DOHH2 (cell line): ENCODE data around the gene AGXT.

Source experiments
- H3F3A ChIP-seq: fragments of 200-600 bp; sonication (generic), shearing (Covaris generic); 2 replicates; pipeline ENCODE4 v1.6.0; 2016; ENCODE audit warnings: antibody characterized with exemption, mild to moderate bottlenecking; ENCODE audit not compliant: control insufficient read depth, insufficient read depth
- H3K27ac ChIP-seq: fragments of 200-600 bp; sonication (generic); 2 replicates; pipeline ENCODE4 v1.5.1; 2014; ENCODE audit warnings: low read depth, mild to moderate bottlenecking, low read length, moderate library complexity
- H3K27me3 ChIP-seq: fragments of 200-600 bp; sonication (generic); 2 replicates; pipeline ENCODE4 v1.6.1; 2014; ENCODE audit warnings: mild to moderate bottlenecking, low read length, mixed read lengths; ENCODE audit not compliant: control insufficient read depth
- H3K36me3 ChIP-seq: fragments of 200-600 bp; sonication (generic); 2 replicates; pipeline ENCODE4 v1.6.1; 2014; ENCODE audit warnings: mild to moderate bottlenecking, low read length, moderate library complexity, mixed read lengths; ENCODE audit not compliant: control insufficient read depth
- H3K4me1 ChIP-seq: fragments of 200-600 bp; sonication (generic); 2 replicates; pipeline ENCODE4 v1.6.1; 2014; ENCODE audit warnings: mild to moderate bottlenecking, low read length, mixed read lengths; ENCODE audit not compliant: control insufficient read depth
- H3K4me2 ChIP-seq: fragments of 200-600 bp; sonication (generic); 2 replicates; pipeline ENCODE4 v1.6.0; 2014; ENCODE audit warnings: mild to moderate bottlenecking, low read length, moderate library complexity
- H3K4me3 ChIP-seq: fragments of 200-600 bp; sonication (generic); 2 replicates; pipeline ENCODE4 v1.5.1; 2014; ENCODE audit warnings: mild to moderate bottlenecking, low read length, mixed read lengths
- H3K79me2 ChIP-seq: fragments of 200-600 bp; sonication (generic); 2 replicates; pipeline ENCODE4 v1.6.1; 2014; ENCODE audit warnings: mild to moderate bottlenecking, low read length, mixed read lengths; ENCODE audit not compliant: control insufficient read depth
- H3K9me2 ChIP-seq: fragments of 200-600 bp; sonication (generic); replicated peaks from 2 replicates; pipeline ENCODE4 v1.6.1; 2014; ENCODE audit warnings: mild to moderate bottlenecking, low read length, mixed read lengths; ENCODE audit not compliant: control insufficient read depth
- H3K9me3 ChIP-seq: fragments of 200-600 bp; sonication (generic); 2 replicates; pipeline ENCODE4 v1.6.1; 2014; ENCODE audit warnings: antibody characterized with exemption, low read length, mixed read lengths; ENCODE audit not compliant: control insufficient read depth, insufficient read depth
- H4K20me1 ChIP-seq: fragments of 200-600 bp; sonication (generic); 2 replicates; pipeline ENCODE4 v1.6.0; 2014; ENCODE audit warnings: low read depth, mild to moderate bottlenecking, antibody characterized with exemption, low read length, moderate library complexity; ENCODE audit not compliant: control insufficient read depth, insufficient read depth
- CTCF ChIP-seq: fragments of 200-600 bp; sonication (generic); IDR thresholded peaks from one replicate; pipeline ENCODE4 v1.5.1; 2014; ENCODE audit warnings: antibody characterized with exemption, mild to moderate bottlenecking, low read depth, low read length; ENCODE audit not compliant: poor library complexity, severe bottlenecking
- EZH2phosphoT487 ChIP-seq: fragments of 200-600 bp; sonication (generic); IDR thresholded peaks from 2 replicates; pipeline ENCODE4 v1.6.1; 2017; ENCODE audit warnings: borderline replicate concordance, mild to moderate bottlenecking, antibody characterized with exemption, low read length, moderate library complexity, mixed read lengths

Gene AGXT

GRCh38 chr2:240832205-240832727 is 36.4 kb upstream of the AGXT start:
- Histone ChIP-seq H3F3A (no peaks in the 10 kb centered on the region), H3K79me2 (no peaks in the 10 kb centered on the region), H3K4me2 (peak overlapping the region; percentile 21; the same call in 1 of the 2 replicates), H3K9me2 (no peaks in the 10 kb centered on the region), H3K36me3 (no peaks in the 10 kb centered on the region), H3K27me3 (no peaks in the 10 kb centered on the region), H3K4me1 (0 out of 2 replicates have a peak, but pooled peaks cover 3% of the 10 kb centered on the region), H3K27ac (no peak overlapping the region), H3K9me3 (peaks cover 5% of the 10 kb centered on the region; the same call in 1 of the 2 replicates), H4K20me1 (no peaks in the 10 kb centered on the region), H3K4me3 (no peak overlapping the region)
- TF ChIP-seq CTCF (no peak), EZH2phosphoT487 (no peak)

GRCh38 chr2:240832921-240833494 is 35.6 kb upstream of the AGXT start:
- no peaks in the 10 kb centered on the region for H3K27me3 ChIP-seq

GRCh38 chr2:240833724-240834285 is 34.8 kb upstream of the AGXT start:
- H3K4me2 ChIP-seq = no peak overlapping the region
- no peaks in the 10 kb centered on the region for H4K20me1 ChIP-seq
- H3F3A ChIP-seq = no peaks in the 10 kb centered on the region
- no peaks in the 10 kb centered on the region for H3K27me3 ChIP-seq
- H3K9me2 ChIP-seq = no peaks in the 10 kb centered on the region
- no peaks in the 10 kb centered on the region for H3K79me2 ChIP-seq
- H3K36me3 ChIP-seq = no peaks in the 10 kb centered on the region
- H3K27ac ChIP-seq = no peak overlapping the region
- H3K4me1 ChIP-seq = 0 out of 2 replicates have a peak, but pooled peaks cover 3% of the 10 kb centered on the region
- H3K9me3 ChIP-seq = peaks cover 5% of the 10 kb centered on the region; the same call in 1 of the 2 replicates
- TF ChIP-seq CTCF (no peak), EZH2phosphoT487 (no peak)
- no peak overlapping the region for H3K4me3 ChIP-seq

More at GRCh38 chr2:240832921-240833494, 35.6 kb upstream of the AGXT start:
- Histone ChIP-seq H3K27ac (no peak overlapping the region), H3K79me2 (no peaks in the 10 kb centered on the region), H3K9me2 (no peaks in the 10 kb centered on the region), H3K36me3 (no peaks in the 10 kb centered on the region), H4K20me1 (no peaks in the 10 kb centered on the region), H3K9me3 (peaks cover 5% of the 10 kb centered on the region; the same call in 1 of the 2 replicates), H3K4me1 (0 out of 2 replicates have a peak, but pooled peaks cover 3% of the 10 kb centered on the region), H3F3A (no peaks in the 10 kb centered on the region), H3K4me2 (no peak overlapping the region), H3K4me3 (no peak overlapping the region)
- TF ChIP-seq EZH2phosphoT487 (no peak), CTCF (no peak)
